ENCODE data around the gene SHROOM3. TPM values are rescaled to one million over a fixed set of nuclear protein-coding genes. Genes with fewer than 3 reads are reported as not detected.
"Not testable (repeated sequence)": the region's sequence is repeated elsewhere in the genome, so short reads cannot be mapped to it uniquely, and the experiment has no call there.

The SHROOM3 gene
- total RNA-seq, 3 donors from 2014 or later, result 105 to 263 (median 158) TPM

DNA sequence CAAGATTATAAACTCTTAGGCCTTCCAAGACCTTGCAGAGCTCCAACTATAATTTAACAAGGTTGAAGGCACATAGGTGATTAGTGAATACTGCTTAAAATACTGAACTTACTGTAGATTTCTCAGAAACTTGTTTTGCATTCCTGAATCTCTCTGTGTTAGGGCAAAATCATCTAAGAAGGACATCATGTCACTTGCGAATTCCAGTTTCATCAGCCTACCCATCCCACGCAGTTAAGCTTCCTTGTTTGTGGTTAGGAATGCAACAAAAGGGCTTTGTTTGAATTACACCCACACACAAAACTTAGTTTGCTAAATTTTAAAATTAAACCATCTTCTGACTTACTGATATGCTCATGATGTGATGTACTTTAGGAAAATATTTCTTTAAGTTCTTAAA, 288.9 kb downstream of the SHROOM3 start:
- Histone ChIP-seq H3K4me1 (ENCODE audit: low read depth) (peaks cover 6% of the 10 kb centered on the region), H3K9me3 (no peaks in the 10 kb centered on the region), H3K4me3 (no peak overlapping the region), H3K36me3 (ENCODE audit: low read depth) (no peaks in the 10 kb centered on the region)
- ATAC-seq (peak; percentile 14), DNase-seq (no peak)
- intact Hi-C loops (cut with DNase I, micrococcal nuclease), result no loop called here
- TF ChIP-seq, protein P1, sequence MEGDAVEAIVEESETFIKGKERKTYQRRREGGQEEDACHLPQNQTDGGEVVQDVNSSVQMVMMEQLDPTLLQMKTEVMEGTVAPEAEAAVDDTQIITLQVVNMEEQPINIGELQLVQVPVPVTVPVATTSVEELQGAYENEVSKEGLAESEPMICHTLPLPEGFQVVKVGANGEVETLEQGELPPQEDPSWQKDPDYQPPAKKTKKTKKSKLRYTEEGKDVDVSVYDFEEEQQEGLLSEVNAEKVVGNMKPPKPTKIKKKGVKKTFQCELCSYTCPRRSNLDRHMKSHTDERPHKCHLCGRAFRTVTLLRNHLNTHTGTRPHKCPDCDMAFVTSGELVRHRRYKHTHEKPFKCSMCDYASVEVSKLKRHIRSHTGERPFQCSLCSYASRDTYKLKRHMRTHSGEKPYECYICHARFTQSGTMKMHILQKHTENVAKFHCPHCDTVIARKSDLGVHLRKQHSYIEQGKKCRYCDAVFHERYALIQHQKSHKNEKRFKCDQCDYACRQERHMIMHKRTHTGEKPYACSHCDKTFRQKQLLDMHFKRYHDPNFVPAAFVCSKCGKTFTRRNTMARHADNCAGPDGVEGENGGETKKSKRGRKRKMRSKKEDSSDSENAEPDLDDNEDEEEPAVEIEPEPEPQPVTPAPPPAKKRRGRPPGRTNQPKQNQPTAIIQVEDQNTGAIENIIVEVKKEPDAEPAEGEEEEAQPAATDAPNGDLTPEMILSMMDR (IDR thresholded peaks at IDR 0.05), result no peak

DNA sequence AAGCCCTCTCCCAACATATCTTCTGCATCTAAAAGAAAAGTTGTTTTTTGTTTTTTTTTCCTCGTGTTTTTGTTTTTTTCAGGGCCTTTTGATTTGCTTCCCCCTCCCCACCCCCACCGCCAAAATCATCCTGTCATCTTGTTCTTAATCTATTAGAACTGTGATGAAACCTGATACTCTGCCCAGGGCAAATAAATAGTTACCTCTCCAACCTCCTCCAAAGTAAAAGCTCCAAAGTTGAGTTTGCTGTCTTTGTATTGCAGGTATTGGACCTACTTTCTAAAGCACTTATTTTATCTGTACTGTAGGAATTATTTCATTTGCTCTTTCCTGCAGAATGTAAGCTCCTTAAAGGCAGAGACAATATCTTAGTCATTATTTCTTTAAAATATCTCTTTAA, 290.0 kb downstream of the SHROOM3 start:
- H3K4me3 ChIP-seq, result no peak overlapping the region
- TF ChIP-seq, protein P1 (IDR thresholded peaks at IDR 0.05), result no peak
- intact Hi-C loops (cut with DNase I, micrococcal nuclease), result no loop called here
- H3K36me3 ChIP-seq (ENCODE audit: low read depth), result no peaks in the 10 kb centered on the region
- no peaks in the 10 kb centered on the region for H3K9me3 ChIP-seq
- ATAC-seq, result no peak
- DNase-seq, result no peak
- peaks cover 6% of the 10 kb centered on the region for H3K4me1 ChIP-seq (ENCODE audit: low read depth)

- ATAC-seq (no peak), DNase-seq (no peak)
- Histone ChIP-seq H3K4me1 (ENCODE audit: low read depth) (peaks cover 6% of the 10 kb centered on the region), H3K4me3 (no peak overlapping the region), H3K36me3 (ENCODE audit: low read depth) (no peaks in the 10 kb centered on the region), H3K9me3 (no peaks in the 10 kb centered on the region)
- TF ChIP-seq, protein P1 (IDR thresholded peaks at IDR 0.05), result no peak
- intact Hi-C loops (cut with DNase I, micrococcal nuclease), result no loop called here
These were observed 291.1 kb downstream of the SHROOM3 start for GRCh38 chr4:76726176-76726575.

DNA sequence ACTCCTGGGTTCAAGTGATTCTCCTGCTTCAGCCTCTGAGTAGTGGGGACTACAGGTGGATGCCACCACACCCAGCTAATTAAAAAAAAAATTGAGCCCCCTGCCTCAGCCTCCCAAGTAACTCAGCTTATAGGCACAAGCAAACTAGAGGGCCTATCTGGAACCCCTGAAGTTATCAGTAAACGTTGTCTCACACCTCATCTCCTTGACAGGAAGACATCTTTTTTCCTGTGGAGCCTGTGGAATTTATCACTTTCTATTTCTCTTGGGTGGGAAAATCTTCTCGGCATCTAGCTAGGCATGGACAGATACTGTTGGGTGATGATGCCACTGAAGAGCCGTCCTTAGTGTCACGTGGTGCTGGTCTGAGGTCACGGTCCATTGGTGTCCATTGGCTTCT, 291.6 kb downstream of the SHROOM3 start:
- ATAC-seq, result no peak
- Histone ChIP-seq H3K9me3 (no peaks in the 10 kb centered on the region), H3K36me3 (ENCODE audit: low read depth) (no peaks in the 10 kb centered on the region), H3K4me1 (ENCODE audit: low read depth) (peaks cover 6% of the 10 kb centered on the region), H3K4me3 (no peak overlapping the region)
- no peak for DNase-seq
- intact Hi-C loops (cut with DNase I, micrococcal nuclease), result no loop called here
- TF ChIP-seq, protein P1 (IDR thresholded peaks at IDR 0.05), result no peak

DNA sequence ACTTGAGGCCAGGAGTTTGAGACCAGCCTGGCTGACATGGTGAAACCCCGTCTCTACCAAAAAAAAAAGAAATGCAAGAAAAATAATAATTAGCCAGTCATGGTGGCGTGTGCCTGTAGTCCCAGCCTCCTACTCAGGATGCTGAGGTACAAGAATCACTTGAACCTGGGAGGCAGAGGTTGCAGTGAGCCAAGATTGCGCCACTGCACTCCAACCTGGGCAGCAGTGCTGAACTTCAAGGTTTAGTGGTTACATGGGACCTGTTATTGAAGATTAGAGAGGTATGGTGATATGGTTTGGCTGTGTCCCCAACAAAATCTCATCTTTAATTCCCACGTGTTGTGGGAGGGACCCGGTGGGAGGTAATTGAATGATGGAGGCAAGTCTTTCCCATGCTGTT, 292.9 kb downstream of the SHROOM3 start:
- intact Hi-C loops (cut with DNase I, micrococcal nuclease); H3K4me1 ChIP-seq (ENCODE audit: low read depth); ATAC-seq: not testable (repeated sequence)

DNA sequence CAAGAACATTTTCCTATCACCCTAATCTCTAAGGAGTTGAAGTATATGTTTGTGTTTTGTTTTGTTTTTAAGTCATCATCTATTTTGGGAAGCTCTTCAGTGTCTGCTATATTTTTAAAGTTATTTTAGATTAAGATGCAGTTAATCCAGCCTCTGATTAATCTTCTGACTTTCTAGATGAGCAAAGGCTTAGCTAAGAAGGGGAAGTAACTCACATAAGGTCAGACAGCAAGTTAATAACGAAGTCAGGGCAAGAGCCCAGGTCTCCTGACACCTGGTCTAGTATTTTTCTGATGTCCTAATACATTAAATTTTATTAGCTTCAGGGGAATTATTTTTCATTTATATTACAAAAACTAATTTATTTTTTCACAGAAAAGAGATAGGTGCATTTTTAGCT, 294.4 kb downstream of the SHROOM3 start:
- no peak overlapping the region for H3K4me3 ChIP-seq
- no peak for ATAC-seq
- DNase-seq, result no peak
- no peaks in the 10 kb centered on the region for H3K4me1 ChIP-seq (ENCODE audit: low read depth)
- TF ChIP-seq, protein P1 (IDR thresholded peaks at IDR 0.05), result no peak
- H3K9me3 ChIP-seq, result no peaks in the 10 kb centered on the region
- intact Hi-C loops (cut with DNase I, micrococcal nuclease), result no loop called here
- H3K36me3 ChIP-seq (ENCODE audit: low read depth), result no peaks in the 10 kb centered on the region

More for the DNA sequence above, 292.9 kb downstream of the SHROOM3 start:
- H3K9me3 ChIP-seq; H3K36me3 ChIP-seq (ENCODE audit: low read depth); H3K4me3 ChIP-seq; DNase-seq: not testable (repeated sequence)

Data from mucosa of descending colon (tissue), 3 donors.